Measurements from ENCODE around the gene PDPK1.
"Not testable (repeated sequence)": the region's sequence is repeated elsewhere in the genome, so short reads cannot be mapped to it uniquely, and the experiment has no call there.

The PDPK1 gene

DNA sequence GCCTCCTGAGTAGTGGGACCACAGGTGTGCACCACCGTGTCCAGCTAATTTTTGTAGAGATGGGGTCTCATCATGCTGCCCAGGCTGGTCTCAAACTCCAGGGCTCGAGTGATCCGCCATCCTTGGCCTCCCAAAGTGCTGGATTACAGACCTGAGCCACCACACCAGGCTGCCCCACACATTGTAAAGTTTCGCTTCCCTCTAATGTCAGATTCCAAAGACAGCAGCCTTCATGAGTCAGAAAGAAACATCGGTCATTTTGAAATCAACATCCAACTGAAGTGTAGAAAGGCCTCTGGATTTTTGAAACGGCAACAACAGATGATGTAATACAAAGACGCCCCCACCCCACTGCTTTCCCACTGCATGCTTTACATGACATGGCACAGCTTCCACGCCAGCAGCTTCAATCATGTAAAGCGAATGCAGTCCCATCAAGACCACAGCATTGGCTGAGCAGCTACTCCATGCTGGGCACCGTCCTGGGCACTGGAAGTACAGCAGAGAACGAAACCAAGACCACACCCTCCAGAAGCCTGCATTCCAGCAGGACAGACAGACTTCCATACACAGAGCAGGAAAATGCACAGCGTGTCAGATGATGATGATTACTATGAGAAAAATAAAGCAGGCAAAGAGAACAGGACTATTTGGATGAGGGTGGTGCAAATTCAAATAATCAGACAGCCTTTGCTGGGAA lies 107.1 kb downstream of the PDPK1 start:
- not testable (repeated sequence) for H3K27ac ChIP-seq

DNA sequence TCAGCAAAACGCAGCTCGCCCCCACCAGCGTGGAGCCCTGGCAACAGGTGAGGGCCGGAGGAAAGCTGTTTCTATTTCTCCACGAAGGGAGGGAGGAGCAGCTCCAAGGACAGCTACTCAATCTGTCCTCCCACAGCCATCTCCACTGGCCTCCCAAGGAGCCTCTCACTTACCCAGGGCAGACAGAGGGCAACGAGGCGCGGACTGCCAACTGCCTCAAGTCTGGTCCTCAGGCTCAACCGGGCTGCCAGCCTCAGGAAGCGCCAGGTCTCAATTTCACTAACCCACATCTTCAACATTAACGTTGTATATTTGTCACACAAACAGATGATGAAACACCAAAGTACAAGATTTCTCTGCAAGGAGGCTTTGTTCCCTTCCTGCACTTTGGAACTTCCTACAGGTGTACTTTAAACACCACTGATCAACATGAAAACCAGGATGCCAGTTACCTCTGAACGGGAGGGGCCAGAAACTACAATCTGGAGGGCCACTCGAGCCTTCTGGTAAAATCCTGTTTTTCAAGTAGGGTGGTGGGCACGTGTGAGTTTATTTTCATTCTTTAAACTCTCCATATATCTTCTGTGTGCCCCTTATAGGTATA lies 113.5 kb downstream of the PDPK1 start:
- H3K27ac ChIP-seq = not testable (repeated sequence)
